Transverse colon (tissue), 4 donors: ENCODE measurements around the gene MYO3A. TPM values are rescaled to one million over a fixed set of nuclear protein-coding genes. Genes with fewer than 3 reads are reported as not detected.

Experiments
- DNase-seq: peaks from one replicate; pipeline ENCODE4 v3.0.0-alpha.2; 2019
- H3K27ac ChIP-seq, 4 donors: fragments of 200-600 bp; sonication (generic); 2 replicates each; pipeline ENCODE4 v1.5.1; 2016 to 2018; ENCODE audit warnings: inconsistent platforms in 4 of 4
- H3K27me3 ChIP-seq: fragments of 200-600 bp; sonication (generic); 2 replicates; pipeline ENCODE4 v1.5.1; 2017; ENCODE audit warnings: inconsistent platforms
- H3K36me3 ChIP-seq, 4 donors: fragments of 200-600 bp; sonication (generic); 2 replicates each; pipeline ENCODE4 v1.5.1; 2017 to 2019; ENCODE audit warnings: inconsistent platforms in 4 of 4
- H3K4me1 ChIP-seq, 4 donors: fragments of 200-600 bp; sonication (generic); 2 replicates each; pipeline ENCODE4 v1.5.1; 2017 to 2020; ENCODE audit warnings: inconsistent platforms in 4 of 4
- H3K4me3 ChIP-seq, 4 donors: fragments of 200-600 bp; sonication (generic); 1 replicate in 1 of 4; 2 replicates in 3 of 4; pipeline versions ENCODE4 v1.5.1 to v1.6.1; 2017 to 2019; ENCODE audit warnings: inconsistent platforms in 4 of 4
- H3K9me3 ChIP-seq, 2 donors: fragments of 200-600 bp; sonication (generic); 2 replicates each; pipeline ENCODE4 v1.5.1; 2017 to 2019; ENCODE audit warnings: inconsistent platforms in 2 of 2
- EP300 ChIP-seq: sonication (generic); formaldehyde crosslinking; IDR thresholded peaks from one replicate; pipeline ENCODE4 v1.6.1; 2017; ENCODE audit warnings: antibody characterized with exemption, low read depth
- POLR2A ChIP-seq: fragments of 450-650 bp; IDR thresholded peaks from one replicate; pipeline ENCODE4 v1.6.1; 2016; ENCODE audit warnings: antibody characterized with exemption, mild to moderate bottlenecking, moderate library complexity
- POLR2AphosphoS5 ChIP-seq, 3 donors: sonication (generic); formaldehyde crosslinking; IDR thresholded peaks; one replicate each; pipeline ENCODE4 v1.6.1; 2016; ENCODE audit warnings: antibody characterized with exemption in 3 of 3
- WGBS, 2 donors: methylation state at CpG; one replicate each; pipeline ENCODE4 v1.1.5; 2018; ENCODE audit warnings: low coverage in 1 of 2; 5-methylcytosine and 5-hydroxymethylcytosine counted together
- in situ Hi-C, 4 donors: fragments of 200-750 bp; cut with MboI; loops; one replicate each; pipeline versions ENCODE4 v1.15.0 to v1.15.1; 2017; ENCODE audit warnings: low sequenced_read_pairs in 3 of 4, low pct_ligation_motif_present in 1 of 4, low pct_unique_long_range_greater_than_20kb in 1 of 4
- intact Hi-C: fragments of 100-400 bp; cut with DNase I; formaldehyde crosslinking; loops from one replicate; pipeline ENCODE4 v1.15.1; 2023; ENCODE audit warnings: low total_unique reads
- total RNA-seq, 4 donors: library from RNA; depleted of rRNA; stranded (reverse); fragments of >200 nt; gene quantifications; one replicate each; pipeline ENCODE4 v1.1.0, GENCODE V29; 2016
- TF ChIP-seq, protein P1 (sequence below), 5 experiments: fragments of 200-600 bp in 3 of 5; fragments of 450-650 bp in 2 of 5; sonication (generic) in 3 of 5; IDR thresholded peaks; 1 replicate in 2 of 5; 2 replicates in 3 of 5; pipeline ENCODE4 v1.5.1; 2016 to 2017; ENCODE audit warnings: antibody characterized with exemption in 5 of 5, inconsistent platforms in 3 of 5, mild to moderate bottlenecking in 2 of 5, moderate library complexity in 1 of 5

Gene MYO3A
- total RNA-seq, 4 donors from 2014 or later, result 0.27 to 1.3 (median 1.2) TPM; not detected in 1

DNA sequence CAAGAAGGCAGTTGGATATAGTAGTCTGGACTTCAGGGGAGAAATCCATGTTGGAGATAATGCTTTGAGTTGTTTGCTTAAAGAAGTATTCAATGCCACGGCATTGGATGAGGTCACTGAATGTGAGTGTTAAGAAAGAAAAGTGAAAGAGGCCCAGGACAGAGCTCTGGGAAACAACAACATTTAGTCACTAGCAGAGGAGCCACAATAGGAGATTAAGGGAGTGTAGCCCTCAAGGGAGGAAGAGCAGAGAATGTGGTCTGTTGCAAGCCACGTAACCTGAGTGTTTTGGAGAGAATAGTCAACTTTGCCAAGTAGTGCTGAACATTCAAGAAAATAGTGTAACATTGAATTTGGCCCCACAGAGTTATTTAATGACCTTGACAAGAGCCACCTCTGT, 114.7 kb downstream of the MYO3A start:
- no peaks in the 10 kb centered on the region for H3K27me3 ChIP-seq
- intact Hi-C loops (no loop called here), in situ Hi-C loops (no loop called here)
- TF ChIP-seq POLR2AphosphoS5 (IDR thresholded peaks at IDR 0.05), result no peak
- TF ChIP-seq EP300, result no peak
- TF ChIP-seq POLR2A, result no peak
- TF ChIP-seq, protein P1, sequence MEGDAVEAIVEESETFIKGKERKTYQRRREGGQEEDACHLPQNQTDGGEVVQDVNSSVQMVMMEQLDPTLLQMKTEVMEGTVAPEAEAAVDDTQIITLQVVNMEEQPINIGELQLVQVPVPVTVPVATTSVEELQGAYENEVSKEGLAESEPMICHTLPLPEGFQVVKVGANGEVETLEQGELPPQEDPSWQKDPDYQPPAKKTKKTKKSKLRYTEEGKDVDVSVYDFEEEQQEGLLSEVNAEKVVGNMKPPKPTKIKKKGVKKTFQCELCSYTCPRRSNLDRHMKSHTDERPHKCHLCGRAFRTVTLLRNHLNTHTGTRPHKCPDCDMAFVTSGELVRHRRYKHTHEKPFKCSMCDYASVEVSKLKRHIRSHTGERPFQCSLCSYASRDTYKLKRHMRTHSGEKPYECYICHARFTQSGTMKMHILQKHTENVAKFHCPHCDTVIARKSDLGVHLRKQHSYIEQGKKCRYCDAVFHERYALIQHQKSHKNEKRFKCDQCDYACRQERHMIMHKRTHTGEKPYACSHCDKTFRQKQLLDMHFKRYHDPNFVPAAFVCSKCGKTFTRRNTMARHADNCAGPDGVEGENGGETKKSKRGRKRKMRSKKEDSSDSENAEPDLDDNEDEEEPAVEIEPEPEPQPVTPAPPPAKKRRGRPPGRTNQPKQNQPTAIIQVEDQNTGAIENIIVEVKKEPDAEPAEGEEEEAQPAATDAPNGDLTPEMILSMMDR (IDR thresholded peaks at IDR 0.05), result no peak
- no peaks in the 10 kb centered on the region for H3K36me3 ChIP-seq
- H3K4me1 ChIP-seq, result no peaks in the 10 kb centered on the region
- no peak overlapping the region for H3K4me3 ChIP-seq
- 58 to 75% methylated on average over 2 of the region's 2 CpGs for WGBS, 2 donors
- no peak for DNase-seq
- H3K9me3 ChIP-seq, result no peaks in the 10 kb centered on the region
- H3K27ac ChIP-seq, result no peak overlapping the region

- Histone ChIP-seq H3K4me1 (no peaks in the 10 kb centered on the region), H3K4me3 (no peak overlapping the region), H3K27me3 (no peaks in the 10 kb centered on the region), H3K36me3 (no peaks in the 10 kb centered on the region), H3K27ac (no peak overlapping the region), H3K9me3 (no peaks in the 10 kb centered on the region)
- intact Hi-C loops, result no loop called here
- in situ Hi-C loops, result no loop called here
- DNase-seq, result no peak
- WGBS, 2 donors, result 73 to 83% methylated on average over 1 to 4 of the region's 4 CpGs
- TF ChIP-seq, protein P1 (IDR thresholded peaks at IDR 0.05), result no peak
- TF ChIP-seq POLR2AphosphoS5 (IDR thresholded peaks at IDR 0.05), result no peak
Observed at GRCh38 chr10:26052326-26052725, 118.3 kb downstream of the MYO3A start.

- no peak for DNase-seq
- WGBS, 2 donors, result 74 to 100% methylated on average over 1 of the region's 1 CpG
- TF ChIP-seq, protein P1 (IDR thresholded peaks at IDR 0.05), result no peak
- no peak for TF ChIP-seq POLR2AphosphoS5 (IDR thresholded peaks at IDR 0.05)
- no peak for TF ChIP-seq EP300
- no peak for TF ChIP-seq POLR2A
- Histone ChIP-seq H3K4me3 (no peak overlapping the region), H3K36me3 (no peaks in the 10 kb centered on the region), H3K9me3 (no peaks in the 10 kb centered on the region), H3K4me1 (no peaks in the 10 kb centered on the region), H3K27ac (no peak overlapping the region), H3K27me3 (no peaks in the 10 kb centered on the region)
- in situ Hi-C loops (no loop called here), intact Hi-C loops (no loop called here)
Observed at GRCh38 chr10:26057466-26057865, 123.4 kb downstream of the MYO3A start.

DNA sequence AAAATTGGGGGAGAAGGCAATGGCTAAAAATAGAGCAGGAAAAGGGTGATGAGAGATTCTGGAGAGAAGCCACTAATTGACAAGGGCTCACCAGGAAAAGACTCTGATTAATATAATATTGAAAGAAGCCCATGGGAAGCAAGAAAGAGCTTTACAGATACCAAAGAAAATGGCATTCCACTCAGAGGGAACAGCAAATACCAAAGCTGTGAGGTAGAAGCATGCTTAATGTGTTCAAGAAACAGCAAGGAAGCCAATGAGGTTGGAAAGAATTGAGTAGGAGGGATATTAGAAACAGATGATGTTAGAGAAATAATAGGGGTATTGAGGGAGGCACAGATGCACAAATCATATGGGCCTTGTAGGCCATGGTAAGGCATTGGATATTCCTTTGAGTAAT, 130.1 kb downstream of the MYO3A start:
- H3K36me3 ChIP-seq, result no peaks in the 10 kb centered on the region
- DNase-seq, result no peak
- in situ Hi-C loops (no loop called here), intact Hi-C loops (no loop called here)
- H3K27me3 ChIP-seq, result no peaks in the 10 kb centered on the region
- no peaks in the 10 kb centered on the region for H3K4me1 ChIP-seq
- no peaks in the 10 kb centered on the region for H3K9me3 ChIP-seq
- TF ChIP-seq, protein P1 (IDR thresholded peaks at IDR 0.05), result no peak
- no peak for TF ChIP-seq POLR2AphosphoS5 (IDR thresholded peaks at IDR 0.05)
- no peak for TF ChIP-seq POLR2A
- no peak for TF ChIP-seq EP300
- H3K27ac ChIP-seq, result no peak overlapping the region
- no peak overlapping the region for H3K4me3 ChIP-seq
